ENCODE data around the gene ADCY1. TPM values are rescaled to one million over a fixed set of nuclear protein-coding genes. Genes with fewer than 3 reads are reported as not detected.

ADCY1 gene
- total and polyA plus RNA-seq, 8 donors, result 0.33 to 1.8 (median 1.3) TPM

GRCh38 chr7:45626441-45627430, 52.6 kb downstream of the ADCY1 start:
- intact Hi-C loops (cut with DNase I; ENCODE audit: low total_unique reads), result no loop called here
- TF ChIP-seq POLR2A (IDR thresholded peaks at IDR 0.05) (no peak), CTCF (IDR thresholded peaks at IDR 0.05) (no peak), EP300 (IDR thresholded peaks at IDR 0.05) (no peak), POLR2AphosphoS5 (IDR thresholded peaks at IDR 0.05) (no peak)
- Histone ChIP-seq H3K9me3 (peaks cover 0 to 7% (median 3%) of the 10 kb centered on the region in 4 donors), H3K27ac (no peak overlapping the region), H3K36me3 (no peaks in the 10 kb centered on the region), H3K27me3 (no peaks in the 10 kb centered on the region), H3K4me3 (no peak overlapping the region), H3K4me1 (no peaks in the 10 kb centered on the region)
- WGBS, 5 donors, result 82 to 91% (median 86%) methylated on average over 8 to 9 of the region's 9 CpGs
- DNase-seq, result no peak

- no peak for DNase-seq
- Histone ChIP-seq H3K36me3 (no peaks in the 10 kb centered on the region), H3K9me3 (peaks cover 0 to 5% (median 0%) of the 10 kb centered on the region in 4 donors), H3K27ac (no peak overlapping the region), H3K4me1 (no peaks in the 10 kb centered on the region), H3K27me3 (no peaks in the 10 kb centered on the region), H3K4me3 (no peak overlapping the region)
- WGBS, 5 donors, result 91 to 95% (median 94%) methylated on average over 6 to 8 of the region's 8 CpGs
- intact Hi-C loops (cut with DNase I; ENCODE audit: low total_unique reads), result no loop called here
- TF ChIP-seq EP300 (IDR thresholded peaks at IDR 0.05) (no peak), CTCF (IDR thresholded peaks at IDR 0.05) (no peak), POLR2AphosphoS5 (IDR thresholded peaks at IDR 0.05) (no peak), POLR2A (IDR thresholded peaks at IDR 0.05) (no peak)
These were observed 53.7 kb downstream of the ADCY1 start for GRCh38 chr7:45627691-45628456.

GRCh38 chr7:45631569-45631968, 57.4 kb downstream of the ADCY1 start:
- no peak for DNase-seq
- H3K4me3 ChIP-seq, result no peak overlapping the region
- WGBS, 5 donors, result 90 to 100% (median 100%) methylated on average over 1 of the region's 1 CpG
- H3K27ac ChIP-seq, result no peak overlapping the region
- no peaks in the 10 kb centered on the region for H3K36me3 ChIP-seq
- intact Hi-C loops (cut with DNase I; ENCODE audit: low total_unique reads), result no loop called here
- no peaks in the 10 kb centered on the region for H3K4me1 ChIP-seq
- peaks cover 0 to 5% (median 0%) of the 10 kb centered on the region in 4 donors for H3K9me3 ChIP-seq
- no peaks in the 10 kb centered on the region for H3K27me3 ChIP-seq
- TF ChIP-seq POLR2AphosphoS5 (IDR thresholded peaks at IDR 0.05) (no peak), EP300 (IDR thresholded peaks at IDR 0.05) (no peak), POLR2A (IDR thresholded peaks at IDR 0.05) (no peak), CTCF (IDR thresholded peaks at IDR 0.05) (no peak)

DNA sequence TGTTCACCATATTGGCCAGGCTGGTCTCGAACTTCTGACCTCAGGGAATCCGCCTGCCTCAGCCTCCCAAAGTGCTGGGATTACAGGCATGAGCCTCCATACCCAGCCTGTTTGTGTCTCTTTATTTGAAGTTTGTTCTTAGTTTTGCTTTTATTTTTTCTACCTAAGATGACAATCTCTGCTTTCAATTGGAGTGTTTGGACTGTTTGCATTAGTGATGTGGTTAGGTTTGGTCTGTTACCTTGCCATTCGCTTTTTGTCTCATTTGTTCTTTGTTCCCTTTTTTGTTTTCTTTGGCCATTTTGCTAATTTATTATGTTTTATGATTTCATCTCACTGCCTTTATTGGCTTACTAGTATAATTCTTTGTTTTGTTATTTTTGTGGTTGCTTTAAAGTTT, 62.6 kb downstream of the ADCY1 start:
- Histone ChIP-seq H3K4me1 (peaks cover 0 to 9% (median 0%) of the 10 kb centered on the region in 4 donors), H3K27me3 (no peaks in the 10 kb centered on the region), H3K36me3 (no peaks in the 10 kb centered on the region), H3K27ac (no peak overlapping the region), H3K9me3 (no peaks in the 10 kb centered on the region), H3K4me3 (no peak overlapping the region)
- no peak for DNase-seq
- TF ChIP-seq POLR2AphosphoS5 (IDR thresholded peaks at IDR 0.05), result no peak
- WGBS, 5 donors, result 81 to 94% (median 91%) methylated on average over 3 of the region's 3 CpGs
- intact Hi-C loops (cut with DNase I; ENCODE audit: low total_unique reads), result no loop called here

All from stomach (tissue), 9 donors.